GM23248 (cell line): ENCODE results near the gene SNRNP200. TPM values are rescaled to one million over a fixed set of nuclear protein-coding genes. Genes with fewer than 3 reads are reported as not detected.
A peak's percentile ranks its signal among the peaks of the same experiment; 100 is the strongest.

Source experiments
- DNase-seq: peaks from one replicate; pipeline ENCODE4 v3.0.0-alpha.2; 2015
- H2AFZ ChIP-seq: fragments of 200-600 bp; sonication (generic); 2 replicates; pipeline ENCODE4 v1.6.1; 2016; ENCODE audit warnings: antibody characterized with exemption
- H3F3A ChIP-seq: fragments of 200-600 bp; sonication (generic); 2 replicates; pipeline ENCODE4 v1.6.1; 2016; ENCODE audit warnings: mild to moderate bottlenecking, antibody characterized with exemption, mixed run types; ENCODE audit not compliant: insufficient read depth
- H3K27ac ChIP-seq: fragments of 200-600 bp; sonication (generic); 2 replicates; pipeline ENCODE4 v1.5.1; 2016; ENCODE audit warnings: mild to moderate bottlenecking
- H3K27me3 ChIP-seq: fragments of 200-600 bp; sonication (generic); replicated peaks from 2 replicates; pipeline ENCODE4 v1.6.1; 2016; ENCODE audit warnings: mild to moderate bottlenecking; ENCODE audit not compliant: insufficient read depth
- H3K36me3 ChIP-seq: fragments of 200-600 bp; sonication (generic); 2 replicates; pipeline ENCODE4 v1.6.1; 2016; ENCODE audit warnings: low read depth, mild to moderate bottlenecking
- H3K4me1 ChIP-seq: fragments of 200-600 bp; sonication (generic); 2 replicates; pipeline ENCODE4 v1.6.1; 2016; ENCODE audit warnings: mild to moderate bottlenecking; ENCODE audit not compliant: insufficient read depth
- H3K4me2 ChIP-seq: fragments of 200-600 bp; sonication (generic); one replicate; pipeline ENCODE4 v1.6.1; 2016; ENCODE audit warnings: mild to moderate bottlenecking; ENCODE audit not compliant: unreplicated experiment
- H3K4me3 ChIP-seq: fragments of 200-600 bp; sonication (generic); 2 replicates; pipeline ENCODE4 v1.5.1; 2016; ENCODE audit warnings: mild to moderate bottlenecking
- H3K79me2 ChIP-seq: fragments of 200-600 bp; sonication (generic); 2 replicates; pipeline ENCODE4 v1.6.1; 2016; ENCODE audit warnings: mild to moderate bottlenecking; ENCODE audit not compliant: insufficient read depth
- H3K9ac ChIP-seq: fragments of 200-600 bp; sonication (generic); 2 replicates; pipeline ENCODE4 v1.6.1; 2016; ENCODE audit warnings: mild to moderate bottlenecking
- H3K9me2 ChIP-seq: fragments of 200-600 bp; sonication (generic); 2 replicates; pipeline ENCODE4 v1.6.1; 2016; ENCODE audit warnings: mixed run types, mild to moderate bottlenecking, moderate library complexity; ENCODE audit not compliant: insufficient read depth
- H3K9me3 ChIP-seq: fragments of 200-600 bp; sonication (generic); one replicate; pipeline ENCODE4 v1.6.1; 2017; ENCODE audit warnings: low read depth
- H4K20me1 ChIP-seq: fragments of 200-600 bp; sonication (generic); 2 replicates; pipeline ENCODE4 v1.6.0; 2016; ENCODE audit not compliant: insufficient read depth
- EZH2 ChIP-seq: fragments of 200-600 bp; sonication (generic); IDR thresholded peaks from 2 replicates; pipeline ENCODE4 v1.6.1; 2018; ENCODE audit warnings: antibody characterized with exemption, mild to moderate bottlenecking; ENCODE audit not compliant: insufficient read depth, poor library complexity, severe bottlenecking
- EZH2phosphoT487 ChIP-seq: fragments of 200-600 bp; sonication (generic); IDR thresholded peaks from 2 replicates; pipeline ENCODE4 v1.6.1; 2018; ENCODE audit warnings: antibody characterized with exemption, moderate library complexity, mild to moderate bottlenecking, low read depth; ENCODE audit not compliant: insufficient read depth
- WGBS, 2 experiments: methylation state at CpG; one replicate each; pipeline ENCODE4 v1.1.6; 2015 to 2017; ENCODE audit warnings: low lambda C conversion rate in 2 of 2, low coverage in 1 of 2; ENCODE audit errors: missing lambda C conversion rate in 2 of 2; 5-methylcytosine and 5-hydroxymethylcytosine counted together
- in situ Hi-C: fragments of 300-500 bp; cut with MboI; formaldehyde crosslinking; loops from 2 replicates; pipeline ENCODE4 v1.15.0; 2020
- polyA plus RNA-seq: library from polyadenylated mRNA; unstranded; fragments of >200 nt; fragmentation: Nextera tagmentation; extraction: Ambion mirVana; gene quantifications from 2 replicates; pipeline ENCODE4 v1.2.1, GENCODE V29; 2016
- total RNA-seq: library from RNA; depleted of rRNA; stranded (reverse); fragments of >200 nt; shearing (Covaris generic); gene quantifications from 2 replicates; pipeline ENCODE4 v1.2.3, GENCODE V29; 2014

Gene SNRNP200
- total and polyA plus RNA-seq, 2 experiments from 2014 or later, result 34.2 to 40.5 TPM

GRCh38 chr2:96336104-96336775, 30.9 kb upstream of the SNRNP200 start:
- Histone ChIP-seq H3K4me3 (peak overlapping the region; percentile 85), H3K4me2 (peak overlapping the region; percentile 93), H3K79me2 (peaks cover 59% of the 10 kb centered on the region), H3F3A (0 out of 2 replicates have a peak, but pooled peaks cover 2% of the 10 kb centered on the region), H3K27ac (no peak overlapping the region), H4K20me1 (no peaks in the 10 kb centered on the region), H2AFZ (peak overlapping the region; percentile 94), H3K4me1 (0 out of 2 replicates have a peak, but pooled peaks cover 6% of the 10 kb centered on the region), H3K9ac (peak overlapping the region; percentile 94), H3K36me3 (no peaks in the 10 kb centered on the region), H3K9me2 (no peaks in the 10 kb centered on the region), H3K27me3 (no peaks in the 10 kb centered on the region), H3K9me3 (no peaks in the 10 kb centered on the region)
- TF ChIP-seq EZH2 (no peak), EZH2phosphoT487 (no peak)
- DNase-seq, result peak; percentile 12
- in situ Hi-C loops, result no loop called here
- WGBS, 2 experiments, result 17 to 19% methylated on average over 15 of the region's 15 CpGs

DNA sequence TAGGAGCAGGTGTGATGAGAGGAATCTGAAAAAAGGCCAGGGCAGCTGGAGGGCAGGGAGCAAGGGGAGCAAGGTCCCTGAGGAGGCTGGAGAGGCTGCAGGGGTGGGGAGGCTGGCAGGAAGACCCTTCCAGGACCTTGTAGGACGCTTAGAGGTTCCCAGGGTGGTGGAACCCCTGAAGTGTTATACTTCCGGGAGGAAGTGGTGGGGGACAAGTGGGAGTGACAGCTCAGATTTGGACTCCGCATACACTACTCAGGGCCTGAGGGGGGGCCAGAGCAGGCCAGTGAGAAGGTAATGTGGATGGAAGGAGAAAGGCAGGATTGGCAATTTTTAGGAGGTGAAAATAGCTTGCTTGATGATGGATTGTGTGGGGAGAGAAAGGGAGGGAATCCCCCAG, 28.4 kb upstream of the SNRNP200 start:
- Histone ChIP-seq H3K9me2 (no peaks in the 10 kb centered on the region), H3F3A (peaks cover 8% of the 10 kb centered on the region; the same call in 1 of the 2 replicates), H3K79me2 (peaks cover 34% of the 10 kb centered on the region), H2AFZ (no peak overlapping the region), H3K27me3 (no peaks in the 10 kb centered on the region), H3K4me1 (peaks cover 14% of the 10 kb centered on the region; the same call in 1 of the 2 replicates), H4K20me1 (no peaks in the 10 kb centered on the region), H3K4me2 (no peak overlapping the region), H3K27ac (no peak overlapping the region), H3K36me3 (no peaks in the 10 kb centered on the region), H3K4me3 (no peak overlapping the region), H3K9ac (no peak overlapping the region), H3K9me3 (no peaks in the 10 kb centered on the region)
- in situ Hi-C loops, result no loop called here
- TF ChIP-seq EZH2, result no peak
- no peak for TF ChIP-seq EZH2phosphoT487
- no peak for DNase-seq
- 95 to 100% methylated on average over 3 of the region's 3 CpGs for WGBS, 2 experiments

- in situ Hi-C loops, result no loop called here
- Histone ChIP-seq H3K4me3 (no peak overlapping the region), H3K4me1 (peaks cover 14% of the 10 kb centered on the region; the same call in 1 of the 2 replicates), H3K27ac (no peak overlapping the region), H4K20me1 (no peaks in the 10 kb centered on the region), H3K36me3 (no peaks in the 10 kb centered on the region), H2AFZ (no peak overlapping the region), H3K9me3 (no peaks in the 10 kb centered on the region), H3K4me2 (no peak overlapping the region), H3K79me2 (peaks cover 8% of the 10 kb centered on the region), H3K9me2 (no peaks in the 10 kb centered on the region), H3K27me3 (no peaks in the 10 kb centered on the region), H3K9ac (no peak overlapping the region), H3F3A (peaks cover 8% of the 10 kb centered on the region; the same call in 1 of the 2 replicates)
- WGBS, 2 experiments, result 0 to 7% methylated on average over 1 of the region's 1 CpG
- TF ChIP-seq EZH2phosphoT487, result no peak
- no peak for TF ChIP-seq EZH2
- DNase-seq, result peak; percentile 70
Measured at GRCh38 chr2:96330407-96330806, 25.1 kb upstream of the SNRNP200 start.

GRCh38 chr2:96329874-96330273, 24.5 kb upstream of the SNRNP200 start:
- Histone ChIP-seq H3K36me3 (no peaks in the 10 kb centered on the region), H3K9ac (no peak overlapping the region), H3K79me2 (peaks cover 4% of the 10 kb centered on the region), H3K9me3 (no peaks in the 10 kb centered on the region), H2AFZ (no peak overlapping the region), H3K27ac (no peak overlapping the region), H4K20me1 (no peaks in the 10 kb centered on the region), H3K9me2 (no peaks in the 10 kb centered on the region), H3K4me2 (no peak overlapping the region), H3F3A (peaks cover 8% of the 10 kb centered on the region; the same call in 1 of the 2 replicates), H3K27me3 (no peaks in the 10 kb centered on the region), H3K4me3 (no peak overlapping the region), H3K4me1 (peaks cover 13% of the 10 kb centered on the region; the same call in 1 of the 2 replicates)
- no peak for DNase-seq
- 88 to 90% methylated on average over 4 to 6 of the region's 6 CpGs for WGBS, 2 experiments
- TF ChIP-seq EZH2phosphoT487, result no peak
- no peak for TF ChIP-seq EZH2
- in situ Hi-C loops, result no loop called here
